Jurkat, Clone E6-1 (cell line): ENCODE results near the gene VPS37D.
"Not testable (repeated sequence)": the region's sequence is repeated elsewhere in the genome, so short reads cannot be mapped to it uniquely, and the experiment has no call there.

Source experiments
- DNase-seq: peaks from one replicate; pipeline ENCODE4 v3.0.0-alpha.2; 2011; ENCODE audit warnings: low read depth, low spot score
- H3K4me3 ChIP-seq: 2 replicates; pipeline ENCODE4 v1.5.1; 2011; ENCODE audit warnings: mild to moderate bottlenecking, low read length, control low read depth, moderate library complexity

The VPS37D gene

DNA sequence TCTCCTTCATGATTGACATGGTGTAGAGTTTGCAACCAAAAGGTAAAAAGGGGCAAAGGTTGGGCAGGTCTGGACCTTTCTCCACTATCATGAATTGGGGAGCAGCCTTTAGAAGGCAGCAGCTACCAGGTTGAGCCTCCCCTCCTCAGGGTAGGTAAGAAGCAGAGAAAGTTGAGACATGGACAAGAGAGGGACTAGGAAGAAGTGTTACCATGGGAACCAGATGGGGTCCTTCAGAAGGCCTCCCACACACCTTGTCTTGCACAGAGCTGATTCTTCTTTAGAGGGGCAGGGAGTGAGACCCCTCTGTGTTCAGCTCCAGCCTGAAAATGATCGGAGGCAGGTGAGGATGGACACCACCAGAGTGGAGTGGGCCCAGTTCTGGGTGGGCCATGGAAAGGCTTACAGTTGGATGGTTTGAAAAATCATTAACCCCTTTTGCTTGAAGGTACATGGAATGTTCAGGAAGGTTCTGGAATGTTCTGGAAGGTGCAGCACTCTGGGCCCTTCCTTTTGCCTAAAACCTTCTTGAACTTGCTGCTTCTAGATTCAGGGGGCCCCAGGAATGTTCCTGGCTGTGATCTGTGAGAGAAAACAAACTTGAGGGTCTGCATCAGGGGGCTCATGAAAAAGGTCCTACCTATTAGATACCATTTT lies 7.0 kb downstream of the VPS37D start:
- DNase-seq = no peak
- no peak overlapping the region for H3K4me3 ChIP-seq

- H3K4me3 ChIP-seq, DNase-seq: not testable (repeated sequence)
These were observed 8.4 kb downstream of the VPS37D start for GRCh38 chr7:73676062-73676461.

DNA sequence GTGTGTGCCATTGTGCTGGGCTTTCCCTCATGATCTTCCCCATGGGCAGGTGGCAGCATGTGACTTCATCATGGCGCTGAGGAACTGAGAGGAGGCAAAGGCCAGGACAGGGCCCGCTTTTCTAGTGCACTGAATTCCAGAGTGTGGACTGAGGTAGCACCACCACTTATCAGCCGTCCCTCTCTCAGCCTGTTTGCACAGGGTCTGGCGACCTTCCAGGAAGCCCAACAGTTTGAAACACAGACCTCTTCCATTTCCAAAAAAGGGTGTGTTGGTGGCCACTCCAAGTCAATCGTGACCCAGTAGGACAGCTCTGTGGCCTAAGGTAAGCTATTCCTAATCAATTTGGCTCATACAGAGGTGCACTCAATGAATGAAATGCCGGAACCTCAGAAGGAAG lies 11.2 kb downstream of the VPS37D start:
- no peak for DNase-seq
- no peak overlapping the region for H3K4me3 ChIP-seq

DNA sequence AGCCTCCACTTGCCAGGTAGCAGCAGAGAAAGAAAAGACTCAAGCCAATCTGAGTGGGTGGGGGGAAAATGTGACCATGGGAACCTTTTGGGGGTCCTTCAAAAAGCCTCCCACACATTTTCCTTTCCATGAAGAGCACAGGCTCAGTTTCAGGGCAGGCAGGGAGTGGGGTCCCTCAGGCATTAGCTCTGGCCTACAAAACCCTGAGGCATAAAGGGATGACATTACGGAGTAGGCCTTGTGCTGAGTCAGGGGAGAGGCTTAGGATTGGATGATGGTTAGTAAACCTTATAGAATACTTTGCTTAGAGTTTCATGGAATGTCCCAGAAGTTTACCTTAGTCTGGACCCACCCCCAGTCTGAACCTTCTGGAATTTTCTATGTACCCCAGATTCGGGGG lies 12.1 kb downstream of the VPS37D start:
- DNase-seq = no peak
- no peak overlapping the region for H3K4me3 ChIP-seq

GRCh38 chr7:73680501-73680900 lies 12.9 kb downstream of the VPS37D start:
- H3K4me3 ChIP-seq = no peak overlapping the region
- DNase-seq = no peak

GRCh38 chr7:73681031-73681430 lies 13.4 kb downstream of the VPS37D start:
- no peak for DNase-seq
- no peak overlapping the region for H3K4me3 ChIP-seq

- H3K4me3 ChIP-seq = peak overlapping the region; percentile 80
- no peak for DNase-seq
These were observed 15.1 kb downstream of the VPS37D start for GRCh38 chr7:73682745-73683055.

- peak within 1 kb of the TSS; percentile 80 for H3K4me3 ChIP-seq
- peak; percentile 92 for DNase-seq
These were observed 15.6 kb downstream of the VPS37D start, which contains the start of the genes BUD23 and DNAJC30 for GRCh38 chr7:73683056-73683787. BUD23 (plus strand) TSS chr7:73683597; CDS start chr7:73683626, 29 bp downstream. DNAJC30 (minus strand) TSS chr7:73683453; CDS start chr7:73683423, 30 bp downstream.

DNA sequence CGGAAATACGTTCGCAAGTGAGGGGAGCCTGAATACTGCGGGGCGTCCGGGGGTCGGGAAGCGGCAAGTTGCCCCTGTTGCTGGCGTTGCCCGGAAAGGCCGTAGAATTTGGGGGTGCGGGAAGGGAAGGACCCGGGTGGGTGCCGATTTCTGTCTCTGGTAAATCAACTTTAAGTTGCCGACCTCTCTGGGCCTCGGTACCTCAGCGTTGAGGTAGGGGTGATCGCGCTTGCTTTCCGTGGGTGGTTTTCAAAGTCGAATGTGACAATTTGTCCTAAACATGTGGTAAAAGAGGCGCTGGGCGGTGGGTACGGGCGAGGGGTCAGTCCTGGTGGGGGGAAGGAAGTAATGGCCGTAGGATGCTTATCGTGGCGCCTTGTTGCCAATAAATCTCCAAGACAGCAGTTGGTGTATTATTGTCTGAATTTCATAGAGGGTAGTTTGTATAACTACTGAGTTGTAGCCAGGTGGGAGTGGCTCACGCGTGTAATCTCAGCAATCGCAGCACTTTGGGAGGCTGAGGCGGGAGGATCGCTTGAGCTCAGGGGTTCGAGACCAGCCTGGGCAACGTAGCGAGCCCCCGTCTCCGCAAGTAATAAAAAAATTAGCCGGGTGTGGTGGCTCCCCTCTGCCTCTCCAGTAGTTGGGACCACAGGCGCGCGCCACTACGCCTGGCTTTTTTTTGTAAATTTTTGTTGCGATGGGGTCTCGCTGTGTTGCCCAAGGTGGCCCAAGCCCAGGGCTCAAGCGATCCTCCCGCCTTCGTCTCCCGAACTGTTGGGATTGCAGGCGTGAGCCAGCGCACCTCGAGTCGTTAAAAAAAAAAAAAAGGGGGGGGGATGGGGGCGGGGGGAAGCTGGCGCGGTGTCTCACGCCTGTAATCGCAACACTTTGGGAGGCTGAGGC lies 16.4 kb downstream of the VPS37D start:
- H3K4me3 ChIP-seq = peak overlapping the region; percentile 80
- DNase-seq = no peak

DNA sequence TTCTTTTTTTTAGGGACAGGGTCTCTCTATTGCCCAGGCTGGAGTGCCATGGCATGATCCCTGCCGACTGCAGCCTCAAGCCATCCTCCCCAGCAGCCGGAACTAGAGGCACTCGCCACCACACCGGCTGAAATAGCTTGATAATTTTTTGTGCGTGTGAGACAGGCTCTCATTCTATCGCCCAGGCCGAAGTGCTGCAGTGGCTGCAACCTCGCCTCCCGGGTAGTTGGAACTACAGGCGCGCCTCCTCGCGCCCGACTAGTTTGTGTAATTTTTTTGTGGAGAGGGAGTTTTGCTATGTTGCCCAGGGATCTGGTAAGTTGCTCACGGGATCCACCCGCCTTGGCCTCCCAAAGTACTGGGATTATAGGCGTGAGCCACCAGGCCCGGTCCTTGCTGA lies 17.7 kb downstream of the VPS37D start:
- DNase-seq = no peak
- no peak overlapping the region for H3K4me3 ChIP-seq

DNA sequence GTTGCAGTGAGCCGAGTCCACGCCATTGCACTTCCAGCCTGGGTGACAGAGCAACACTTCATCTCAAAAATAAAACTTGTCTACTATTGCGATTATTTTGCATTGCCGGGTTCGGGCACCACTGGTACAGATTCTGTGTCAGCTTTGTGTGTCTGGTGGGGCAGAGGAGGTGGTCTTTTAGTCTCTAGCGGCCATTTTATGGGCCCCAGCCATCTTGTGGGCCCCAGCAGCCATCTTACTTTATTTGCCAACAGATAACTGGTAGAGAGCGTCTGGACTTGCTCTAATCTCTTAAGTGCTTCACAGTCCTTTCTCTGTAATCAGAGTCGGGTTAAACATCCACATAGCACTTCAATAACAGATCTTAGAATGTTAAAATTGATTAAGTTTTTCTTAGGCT lies 20.7 kb downstream of the VPS37D start:
- H3K4me3 ChIP-seq = no peak overlapping the region
- no peak for DNase-seq

GRCh38 chr7:73690646-73691045 lies 23.0 kb downstream of the VPS37D start:
- DNase-seq = no peak

GRCh38 chr7:73696372-73696771 lies 28.7 kb downstream of the VPS37D start:
- H3K4me3 ChIP-seq = no peak overlapping the region
- no peak for DNase-seq

More at GRCh38 chr7:73690646-73691045, 23.0 kb downstream of the VPS37D start:
- H3K4me3 ChIP-seq = no peak overlapping the region

DNA sequence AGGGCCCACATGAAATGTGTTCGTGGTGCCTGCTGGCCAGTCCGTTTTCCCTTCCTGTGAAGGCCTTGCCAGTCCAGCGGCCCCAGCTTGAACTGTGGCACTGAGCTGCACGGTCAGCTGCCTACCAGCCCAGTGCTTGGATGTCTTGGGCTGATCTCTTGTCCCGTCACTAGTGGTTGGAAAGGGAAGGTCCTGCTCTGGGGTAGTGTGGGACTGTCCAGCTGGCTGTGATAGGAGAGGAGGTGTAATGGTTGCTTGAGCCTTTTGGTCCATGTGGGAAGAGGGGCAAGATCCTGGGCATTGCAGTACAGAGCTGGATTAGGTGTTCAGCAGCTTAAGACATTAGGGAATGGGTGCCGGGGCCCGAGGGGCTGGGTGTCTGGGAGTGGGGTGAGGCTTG lies 30.8 kb downstream of the VPS37D start:
- no peak for DNase-seq
- H3K4me3 ChIP-seq = no peak overlapping the region

DNA sequence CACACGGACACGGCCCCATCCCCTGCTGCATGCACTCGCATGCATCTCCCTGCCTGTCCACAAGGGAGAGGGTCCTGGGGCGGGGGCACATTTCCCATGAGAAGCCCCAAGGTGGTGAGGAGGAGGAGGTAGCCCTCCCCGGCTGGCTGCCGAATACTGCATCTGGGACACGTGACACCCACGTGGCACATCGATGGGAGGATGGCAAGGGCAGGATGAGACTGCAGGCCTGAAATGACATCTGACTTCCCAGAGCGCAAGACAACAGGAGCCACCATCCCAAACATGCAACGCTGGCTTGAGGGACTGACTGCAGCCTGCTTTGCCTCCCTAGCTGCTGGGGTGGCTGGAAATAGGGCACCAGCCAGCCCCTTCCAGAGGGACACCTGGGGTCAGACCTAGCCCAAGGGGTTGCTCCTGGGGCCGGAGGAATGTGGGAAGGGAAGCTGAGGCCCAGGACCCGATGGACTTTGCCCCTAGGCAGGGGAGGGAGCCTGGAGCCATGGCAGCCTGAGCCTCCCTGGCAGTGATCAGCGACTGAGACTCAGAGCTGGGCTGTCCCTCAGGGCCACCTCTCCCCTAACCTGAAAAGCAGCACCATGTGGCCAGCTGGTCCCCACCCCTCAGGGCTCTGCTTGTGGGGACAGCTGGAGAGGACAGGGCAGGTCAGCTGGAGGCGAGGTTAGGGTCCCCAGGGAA lies 31.9 kb downstream of the VPS37D start:
- no peak for DNase-seq

DNA sequence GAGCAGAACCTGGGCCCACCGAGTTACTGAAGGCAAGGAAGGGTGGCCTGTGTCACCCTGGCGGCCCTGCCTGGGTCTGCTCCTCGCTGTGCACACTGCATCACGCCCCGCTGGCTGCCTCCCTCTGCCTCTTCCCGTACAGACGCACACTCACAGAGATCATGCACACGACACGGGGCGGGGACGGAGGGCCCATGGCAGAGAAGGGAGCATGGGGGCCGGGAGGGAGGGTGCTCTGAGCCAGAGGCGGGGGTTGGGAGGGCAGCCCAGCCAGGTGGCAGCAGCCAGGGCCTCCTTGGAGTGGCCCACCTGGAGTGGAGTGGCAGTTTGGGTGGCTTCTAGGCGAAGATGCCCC lies 32.4 kb downstream of the VPS37D start:
- DNase-seq = no peak

More for the DNA sequence above, 31.9 kb downstream of the VPS37D start:
- H3K4me3 ChIP-seq = no peak overlapping the region

DNA sequence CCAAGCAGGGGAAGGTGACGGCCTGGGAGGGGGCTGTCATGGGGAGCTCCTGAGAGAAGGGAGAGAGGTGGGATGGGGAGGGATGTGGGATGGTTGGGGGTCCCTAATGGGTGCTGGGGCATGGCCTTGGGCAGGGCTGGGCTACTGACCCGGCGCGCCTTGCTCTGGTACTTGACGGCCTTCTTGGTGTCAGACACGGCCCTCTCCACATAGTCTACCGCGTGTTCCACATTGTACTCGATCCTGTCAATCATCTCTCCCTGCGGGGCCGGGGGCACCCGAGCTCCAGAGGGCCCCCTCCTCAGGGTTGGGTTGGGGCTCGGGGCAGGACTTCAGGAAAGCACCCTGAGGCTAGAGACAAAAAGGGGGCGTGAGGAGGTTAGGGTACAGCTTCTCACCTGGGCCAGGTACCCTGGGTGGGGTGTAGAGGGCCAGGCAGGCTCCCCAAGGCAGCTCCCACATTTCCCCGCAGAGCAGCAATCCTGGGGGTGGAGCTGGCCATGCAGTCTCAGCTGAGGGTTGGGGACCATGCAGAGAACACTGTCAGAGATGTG lies 33.0 kb downstream of the VPS37D start:
- DNase-seq = no peak

More for the DNA sequence above, 32.4 kb downstream of the VPS37D start:
- no peak overlapping the region for H3K4me3 ChIP-seq

GRCh38 chr7:73701357-73701995 lies 33.8 kb downstream of the VPS37D start:
- DNase-seq = no peak
- H3K4me3 ChIP-seq = no peak overlapping the region

More for the DNA sequence above, 33.0 kb downstream of the VPS37D start:
- no peak overlapping the region for H3K4me3 ChIP-seq
